HepG2 (cell line): ENCODE data around the gene ATN1. TPM values are rescaled to one million over a fixed set of nuclear protein-coding genes. Genes with fewer than 3 reads are reported as not detected.

Experiments
- ATAD3A ChIP-seq: sonication (generic); formaldehyde crosslinking; IDR thresholded peaks from 2 replicates; pipeline ENCODE4 v1.4.0; 2020; ENCODE audit warnings: missing genetic modification reagents
- CREB1 ChIP-seq, 2 experiments: fragments of 450-650 bp in 1 of 2; IDR thresholded peaks; 2 replicates each; pipeline ENCODE4 v1.6.1; 2016 to 2017; ENCODE audit warnings: control low read depth in 1 of 2, mild to moderate bottlenecking in 1 of 2, missing compliant biosample characterization in 1 of 2, missing genetic modification characterization in 1 of 2
- ELF1 ChIP-seq: sonication (generic); formaldehyde crosslinking; IDR thresholded peaks from 2 replicates; pipeline ENCODE4 v1.4.0; 2020; ENCODE audit warnings: missing genetic modification reagents
- HES4 ChIP-seq: sonication (generic); formaldehyde crosslinking; IDR thresholded peaks from 2 replicates; pipeline ENCODE4 v1.9.0; 2021; ENCODE audit warnings: mild to moderate bottlenecking, missing genetic modification reagents, borderline replicate concordance
- JDP2 ChIP-seq: sonication (generic); formaldehyde crosslinking; IDR thresholded peaks from 2 replicates; pipeline ENCODE4 v1.8.1; 2022; ENCODE audit warnings: missing genetic modification reagents, borderline replicate concordance
- JUN ChIP-seq: sonication (generic); formaldehyde crosslinking; IDR thresholded peaks from 2 replicates; pipeline ENCODE4 v1.4.0; 2020; ENCODE audit warnings: mild to moderate bottlenecking, missing genetic modification reagents
- KLF13 ChIP-seq: sonication (generic); formaldehyde crosslinking; IDR thresholded peaks from 2 replicates; pipeline ENCODE4 v1.4.0; 2020; ENCODE audit warnings: mild to moderate bottlenecking, missing genetic modification reagents
- KLF15 ChIP-seq: sonication (generic); formaldehyde crosslinking; IDR thresholded peaks from 2 replicates; pipeline ENCODE4 v1.8.1; 2023; ENCODE audit warnings: borderline replicate concordance, mild to moderate bottlenecking, inconsistent platforms, missing genetic modification reagents, mixed read lengths
- MYNN ChIP-seq: sonication (generic); formaldehyde crosslinking; IDR thresholded peaks from 2 replicates; pipeline ENCODE4 v1.4.0; 2020; ENCODE audit warnings: mild to moderate bottlenecking, low read depth, missing genetic modification reagents
- PAX8 ChIP-seq: sonication (generic); formaldehyde crosslinking; IDR thresholded peaks from 2 replicates; pipeline ENCODE4 v1.8.0; 2022; ENCODE audit warnings: mild to moderate bottlenecking, missing genetic modification reagents, borderline replicate concordance
- RXRA ChIP-seq: sonication (generic); formaldehyde crosslinking; IDR thresholded peaks from 2 replicates; pipeline ENCODE4 v1.5.1; 2020; ENCODE audit warnings: missing genetic modification reagents
- RXRB ChIP-seq: IDR thresholded peaks from 2 replicates; pipeline ENCODE4 v1.6.1; 2016; ENCODE audit warnings: borderline replicate concordance, missing genetic modification reagents, missing compliant biosample characterization
- STAG1 ChIP-seq: sonication (generic); formaldehyde crosslinking; IDR thresholded peaks from 2 replicates; pipeline ENCODE4 v1.4.0; 2020; ENCODE audit warnings: missing genetic modification reagents
- ZNF709 ChIP-seq: sonication (generic); formaldehyde crosslinking; IDR thresholded peaks from 2 replicates; pipeline ENCODE4 v1.5.0; 2020; ENCODE audit warnings: mild to moderate bottlenecking, missing genetic modification reagents
- ZNF780A ChIP-seq: sonication (generic); formaldehyde crosslinking; IDR thresholded peaks from 2 replicates; pipeline ENCODE4 v1.8.0; 2022; ENCODE audit warnings: mild to moderate bottlenecking, missing genetic modification reagents, moderate library complexity
- polyA plus RNA-seq, 8 experiments: library from polyadenylated mRNA; depleted of rRNA in 3 of 8; stranded (reverse) in 7 of 8; unstranded in 1 of 8; fragments of >200 nt; fragmentation: Illumina TruSeq in 4 of 8; extraction: Trizol in 4 of 8; gene quantifications; 2 replicates each; pipeline versions ENCODE4 v1.2.1 to v1.2.3, GENCODE V29; 2011 to 2016; ENCODE audit warnings: low read depth in 4 of 8, missing spikeins in 1 of 8, mixed read lengths in 1 of 8; ENCODE audit not compliant: insufficient read depth in 1 of 8
- total RNA-seq, 5 experiments: library from RNA; depleted of rRNA; stranded (reverse); fragments of >200 nt; fragmentation: Illumina TruSeq; extraction: Trizol; gene quantifications; 2 replicates each; pipeline ENCODE4 v1.2.3, GENCODE V29; 2016; ENCODE audit warnings: low read depth in 1 of 5
- TF ChIP-seq, protein P1 (sequence below): sonication (generic); formaldehyde crosslinking; IDR thresholded peaks from 2 replicates; pipeline ENCODE4 v1.5.1; 2020; ENCODE audit warnings: mild to moderate bottlenecking, missing genetic modification reagents, borderline replicate concordance
- TF ChIP-seq, protein P2 (sequence below): sonication (generic); formaldehyde crosslinking; IDR thresholded peaks from 2 replicates; pipeline ENCODE4 v1.4.0; 2020; ENCODE audit warnings: mild to moderate bottlenecking, low read depth, missing genetic modification reagents
- TF ChIP-seq, protein P3 (sequence below): IDR thresholded peaks from 2 replicates; pipeline ENCODE4 v1.6.1; 2016; ENCODE audit warnings: low read depth

ATN1 gene
- total and polyA plus RNA-seq, 2 of the 13 experiments (the other 11 are each of a cell fraction or from before 2014, with no cell fraction given): 2.1 to 8.6 TPM

DNA sequence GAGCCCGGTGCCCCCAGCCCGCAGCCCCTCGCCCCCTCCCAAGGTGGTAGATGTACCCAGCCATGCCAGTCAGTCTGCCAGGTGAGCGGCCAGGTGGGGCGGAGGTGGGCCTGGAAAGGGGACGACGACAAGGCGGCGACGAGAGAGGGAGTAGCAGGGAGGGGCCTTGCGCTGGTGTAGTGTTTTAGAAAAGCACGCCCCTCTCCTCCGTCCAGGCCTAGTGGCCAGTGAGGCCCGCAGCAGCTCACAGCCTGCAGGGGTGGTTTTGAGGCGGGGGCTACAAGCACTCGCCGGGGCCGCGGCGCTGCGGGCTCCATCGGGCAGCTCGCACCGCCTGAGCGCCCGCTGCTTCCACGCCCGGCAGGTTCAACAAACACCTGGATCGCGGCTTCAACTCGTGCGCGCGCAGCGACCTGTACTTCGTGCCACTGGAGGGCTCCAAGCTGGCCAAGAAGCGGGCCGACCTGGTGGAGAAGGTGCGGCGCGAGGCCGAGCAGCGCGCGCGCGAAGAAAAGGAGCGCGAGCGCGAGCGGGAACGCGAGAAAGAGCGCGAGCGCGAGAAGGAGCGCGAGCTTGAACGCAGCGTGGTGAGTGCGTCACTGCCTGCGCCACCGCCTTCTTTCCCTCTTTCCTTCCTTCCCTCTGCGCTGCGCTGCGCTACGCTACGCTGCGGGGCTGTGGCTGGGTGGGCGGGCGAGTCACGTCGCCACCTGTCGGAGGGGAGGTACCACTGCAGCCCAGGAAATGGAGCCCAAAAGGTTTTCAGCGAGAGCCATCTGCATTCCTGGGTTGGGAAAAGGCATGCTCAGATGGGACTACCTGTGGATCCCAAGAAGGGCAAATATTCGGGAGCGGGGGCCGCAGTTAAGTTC, 10.0 kb downstream of the ATN1 start (continued):
- TF ChIP-seq HES4 (CRISPR knock-in tag): peak; percentile 89
- TF ChIP-seq CREB1 (IDR thresholded peaks at IDR 0.05): peak; percentile 91
- peak; percentile 97 for TF ChIP-seq CREB1 (CRISPR knock-in tag; IDR thresholded peaks at IDR 0.05)
- TF ChIP-seq PAX8 (CRISPR knock-in tag): no peak
- peak; percentile 89 for TF ChIP-seq ELF1
- no peak for TF ChIP-seq ZNF780A
- TF ChIP-seq, protein P1, sequence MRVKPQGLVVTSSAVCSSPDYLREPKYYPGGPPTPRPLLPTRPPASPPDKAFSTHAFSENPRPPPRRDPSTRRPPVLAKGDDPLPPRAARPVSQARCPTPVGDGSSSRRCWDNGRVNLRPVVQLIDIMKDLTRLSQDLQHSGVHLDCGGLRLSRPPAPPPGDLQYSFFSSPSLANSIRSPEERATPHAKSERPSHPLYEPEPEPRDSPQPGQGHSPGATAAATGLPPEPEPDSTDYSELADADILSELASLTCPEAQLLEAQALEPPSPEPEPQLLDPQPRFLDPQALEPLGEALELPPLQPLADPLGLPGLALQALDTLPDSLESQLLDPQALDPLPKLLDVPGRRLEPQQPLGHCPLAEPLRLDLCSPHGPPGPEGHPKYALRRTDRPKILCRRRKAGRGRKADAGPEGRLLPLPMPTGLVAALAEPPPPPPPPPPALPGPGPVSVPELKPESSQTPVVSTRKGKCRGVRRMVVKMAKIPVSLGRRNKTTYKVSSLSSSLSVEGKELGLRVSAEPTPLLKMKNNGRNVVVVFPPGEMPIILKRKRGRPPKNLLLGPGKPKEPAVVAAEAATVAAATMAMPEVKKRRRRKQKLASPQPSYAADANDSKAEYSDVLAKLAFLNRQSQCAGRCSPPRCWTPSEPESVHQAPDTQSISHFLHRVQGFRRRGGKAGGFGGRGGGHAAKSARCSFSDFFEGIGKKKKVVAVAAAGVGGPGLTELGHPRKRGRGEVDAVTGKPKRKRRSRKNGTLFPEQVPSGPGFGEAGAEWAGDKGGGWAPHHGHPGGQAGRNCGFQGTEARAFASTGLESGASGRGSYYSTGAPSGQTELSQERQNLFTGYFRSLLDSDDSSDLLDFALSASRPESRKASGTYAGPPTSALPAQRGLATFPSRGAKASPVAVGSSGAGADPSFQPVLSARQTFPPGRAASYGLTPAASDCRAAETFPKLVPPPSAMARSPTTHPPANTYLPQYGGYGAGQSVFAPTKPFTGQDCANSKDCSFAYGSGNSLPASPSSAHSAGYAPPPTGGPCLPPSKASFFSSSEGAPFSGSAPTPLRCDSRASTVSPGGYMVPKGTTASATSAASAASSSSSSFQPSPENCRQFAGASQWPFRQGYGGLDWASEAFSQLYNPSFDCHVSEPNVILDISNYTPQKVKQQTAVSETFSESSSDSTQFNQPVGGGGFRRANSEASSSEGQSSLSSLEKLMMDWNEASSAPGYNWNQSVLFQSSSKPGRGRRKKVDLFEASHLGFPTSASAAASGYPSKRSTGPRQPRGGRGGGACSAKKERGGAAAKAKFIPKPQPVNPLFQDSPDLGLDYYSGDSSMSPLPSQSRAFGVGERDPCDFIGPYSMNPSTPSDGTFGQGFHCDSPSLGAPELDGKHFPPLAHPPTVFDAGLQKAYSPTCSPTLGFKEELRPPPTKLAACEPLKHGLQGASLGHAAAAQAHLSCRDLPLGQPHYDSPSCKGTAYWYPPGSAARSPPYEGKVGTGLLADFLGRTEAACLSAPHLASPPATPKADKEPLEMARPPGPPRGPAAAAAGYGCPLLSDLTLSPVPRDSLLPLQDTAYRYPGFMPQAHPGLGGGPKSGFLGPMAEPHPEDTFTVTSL: 0 out of 2 replicates have a peak, but pooled peaks have one; percentile 30
- peak; percentile 74 for TF ChIP-seq RXRA (CRISPR knock-in tag)
- no peak for TF ChIP-seq KLF15 (CRISPR knock-in tag)
- TF ChIP-seq, protein P2, sequence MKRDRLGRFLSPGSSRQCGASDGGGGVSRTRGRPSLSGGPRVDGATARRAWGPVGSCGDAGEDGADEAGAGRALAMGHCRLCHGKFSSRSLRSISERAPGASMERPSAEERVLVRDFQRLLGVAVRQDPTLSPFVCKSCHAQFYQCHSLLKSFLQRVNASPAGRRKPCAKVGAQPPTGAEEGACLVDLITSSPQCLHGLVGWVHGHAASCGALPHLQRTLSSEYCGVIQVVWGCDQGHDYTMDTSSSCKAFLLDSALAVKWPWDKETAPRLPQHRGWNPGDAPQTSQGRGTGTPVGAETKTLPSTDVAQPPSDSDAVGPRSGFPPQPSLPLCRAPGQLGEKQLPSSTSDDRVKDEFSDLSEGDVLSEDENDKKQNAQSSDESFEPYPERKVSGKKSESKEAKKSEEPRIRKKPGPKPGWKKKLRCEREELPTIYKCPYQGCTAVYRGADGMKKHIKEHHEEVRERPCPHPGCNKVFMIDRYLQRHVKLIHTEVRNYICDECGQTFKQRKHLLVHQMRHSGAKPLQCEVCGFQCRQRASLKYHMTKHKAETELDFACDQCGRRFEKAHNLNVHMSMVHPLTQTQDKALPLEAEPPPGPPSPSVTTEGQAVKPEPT (CRISPR knock-in tag): 0 out of 2 replicates have a peak, but pooled peaks have one; percentile 17
- 0 out of 2 replicates have a peak, but pooled peaks have one; percentile 2 for TF ChIP-seq ATAD3A
- TF ChIP-seq ZNF709: peak; percentile 95
- no peak for TF ChIP-seq JUN
- peak; percentile 62 for TF ChIP-seq STAG1 (CRISPR knock-in tag)
- TF ChIP-seq, protein P3, sequence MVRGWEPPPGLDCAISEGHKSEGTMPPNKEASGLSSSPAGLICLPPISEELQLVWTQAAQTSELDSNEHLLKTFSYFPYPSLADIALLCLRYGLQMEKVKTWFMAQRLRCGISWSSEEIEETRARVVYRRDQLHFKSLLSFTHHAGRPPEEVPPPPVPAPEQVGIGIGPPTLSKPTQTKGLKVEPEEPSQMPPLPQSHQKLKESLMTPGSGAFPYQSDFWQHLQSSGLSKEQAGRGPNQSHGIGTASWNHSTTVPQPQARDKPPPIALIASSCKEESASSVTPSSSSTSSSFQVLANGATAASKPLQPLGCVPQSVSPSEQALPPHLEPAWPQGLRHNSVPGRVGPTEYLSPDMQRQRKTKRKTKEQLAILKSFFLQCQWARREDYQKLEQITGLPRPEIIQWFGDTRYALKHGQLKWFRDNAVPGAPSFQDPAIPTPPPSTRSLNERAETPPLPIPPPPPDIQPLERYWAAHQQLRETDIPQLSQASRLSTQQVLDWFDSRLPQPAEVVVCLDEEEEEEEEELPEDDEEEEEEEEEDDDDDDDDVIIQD (CRISPR knock-in tag): peak; percentile 61; the same call in 1 of the 2 replicates
- TF ChIP-seq JDP2 (CRISPR knock-in tag): no peak
- TF ChIP-seq MYNN: no peak; the same call in 1 of the 2 replicates
- TF ChIP-seq RXRB: peak; percentile 69; the same call in 1 of the 2 replicates
- peak; percentile 24; the same call in 1 of the 2 replicates for TF ChIP-seq KLF13
